GM19395 (cell line): ENCODE results near the gene SEC24D.

Experiments
- ATAC-seq: cut with Tn5 transposase; IDR thresholded peaks from one replicate; pipeline ENCODE4 v1.9.1; 2021; ENCODE audit warnings: mild to moderate bottlenecking, moderate library complexity; ENCODE audit not compliant: unreplicated experiment

Gene SEC24D

DNA sequence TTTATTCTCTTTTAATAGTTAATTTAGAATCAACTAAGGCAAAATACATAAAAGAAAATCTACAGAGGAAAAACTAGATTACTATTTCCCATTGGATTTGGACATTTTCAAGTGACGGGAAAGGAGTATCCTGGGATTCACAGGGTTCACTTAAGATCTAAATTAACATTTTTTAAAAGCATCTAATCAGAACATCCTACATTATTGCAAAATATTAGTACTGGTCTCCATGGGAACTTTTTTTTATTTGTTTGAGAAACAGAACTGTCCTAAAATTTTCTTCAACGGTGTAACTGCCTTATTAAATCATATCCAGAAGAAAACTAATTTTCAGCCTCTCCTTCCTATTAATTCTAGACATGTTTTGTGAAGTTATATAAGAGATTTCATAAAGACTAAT, 81.0 kb downstream of the SEC24D start:
- ATAC-seq = no peak

DNA sequence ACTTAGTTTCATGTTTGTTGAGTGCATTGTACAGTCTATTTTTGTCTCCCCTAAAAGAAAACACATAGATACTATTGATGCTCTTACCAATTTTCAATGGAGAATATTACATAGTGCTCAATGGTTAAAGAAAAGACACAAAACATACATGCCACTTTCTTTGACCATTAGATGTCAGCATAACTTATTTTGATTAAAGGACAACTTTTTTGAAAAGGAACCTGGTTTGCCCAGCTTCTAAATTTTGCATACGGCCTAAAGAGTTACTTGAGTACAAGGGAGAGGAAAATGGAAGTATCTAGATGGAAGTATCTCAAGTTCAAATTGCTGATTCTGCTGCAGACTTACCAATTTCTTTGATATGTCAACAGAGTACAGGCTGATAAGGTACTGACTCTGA, 82.2 kb downstream of the SEC24D start:
- ATAC-seq = no peak

DNA sequence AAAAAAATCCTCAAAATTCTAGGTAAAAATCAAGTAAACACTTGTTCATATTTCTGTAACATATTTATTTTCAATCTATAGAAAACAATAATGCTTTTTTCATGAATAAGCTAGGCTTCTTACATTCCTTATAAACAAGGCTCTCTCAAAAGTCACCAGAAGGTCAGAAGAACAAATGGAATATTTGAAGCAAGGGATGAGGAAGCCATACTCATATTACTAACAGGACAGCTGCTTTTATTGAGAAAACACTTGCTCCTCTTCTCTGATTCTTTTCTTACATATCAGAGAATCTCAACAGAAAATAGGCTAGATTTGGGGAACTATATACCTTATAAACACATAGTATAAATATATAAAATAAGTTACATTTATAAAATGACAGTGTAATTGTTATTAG, 82.8 kb downstream of the SEC24D start:
- ATAC-seq = no peak

DNA sequence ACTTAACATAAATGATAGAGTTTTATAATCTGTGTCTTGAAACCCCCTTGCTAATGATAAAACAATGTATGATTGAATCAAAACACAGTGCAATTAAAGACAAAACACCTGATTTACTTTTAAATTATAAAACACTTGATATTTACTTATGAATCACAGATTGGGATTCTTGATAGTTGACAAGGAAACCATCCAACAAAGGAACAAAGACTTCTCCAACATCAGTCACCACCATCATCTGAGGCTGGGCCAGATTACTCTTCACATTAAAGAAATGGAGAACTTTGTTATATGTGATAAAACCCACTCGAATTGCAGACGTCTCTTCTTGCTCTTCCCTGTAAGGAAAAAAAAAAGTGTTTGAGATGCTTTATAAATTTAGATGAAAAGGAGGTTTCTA, 83.4 kb downstream of the SEC24D start:
- no peak for ATAC-seq

DNA sequence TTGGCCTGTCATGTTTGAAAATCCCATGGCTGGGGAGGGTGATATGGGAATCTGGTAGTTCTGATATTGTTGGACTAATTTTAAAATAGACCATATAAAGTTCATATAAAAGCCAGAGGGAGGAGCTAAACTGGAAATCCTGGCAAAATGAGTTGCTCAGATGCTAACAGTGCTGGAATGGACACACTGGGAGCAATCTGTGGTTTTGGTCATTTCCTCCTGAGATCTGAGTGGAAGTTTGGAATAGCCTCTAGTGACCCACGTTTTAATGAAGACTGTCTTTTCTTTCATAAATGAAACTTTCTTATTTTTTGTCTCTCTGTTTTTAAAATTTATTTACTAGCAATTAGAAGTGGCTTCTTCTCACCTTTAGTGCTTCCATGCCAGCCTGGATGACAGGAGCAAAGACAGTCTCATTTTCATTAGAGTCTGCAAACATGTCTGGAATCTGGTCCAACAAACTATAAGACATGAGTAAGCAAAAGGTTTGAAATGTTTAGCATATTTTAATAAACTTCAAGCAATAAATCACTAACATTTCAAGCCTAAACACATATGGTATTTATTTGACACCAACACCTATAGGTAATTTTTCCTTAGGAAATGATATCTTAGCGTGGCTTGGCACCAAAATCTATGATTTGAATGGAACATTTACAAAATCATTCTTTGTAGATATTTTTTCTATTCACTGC, 84.2 kb downstream of the SEC24D start:
- ATAC-seq = no peak

DNA sequence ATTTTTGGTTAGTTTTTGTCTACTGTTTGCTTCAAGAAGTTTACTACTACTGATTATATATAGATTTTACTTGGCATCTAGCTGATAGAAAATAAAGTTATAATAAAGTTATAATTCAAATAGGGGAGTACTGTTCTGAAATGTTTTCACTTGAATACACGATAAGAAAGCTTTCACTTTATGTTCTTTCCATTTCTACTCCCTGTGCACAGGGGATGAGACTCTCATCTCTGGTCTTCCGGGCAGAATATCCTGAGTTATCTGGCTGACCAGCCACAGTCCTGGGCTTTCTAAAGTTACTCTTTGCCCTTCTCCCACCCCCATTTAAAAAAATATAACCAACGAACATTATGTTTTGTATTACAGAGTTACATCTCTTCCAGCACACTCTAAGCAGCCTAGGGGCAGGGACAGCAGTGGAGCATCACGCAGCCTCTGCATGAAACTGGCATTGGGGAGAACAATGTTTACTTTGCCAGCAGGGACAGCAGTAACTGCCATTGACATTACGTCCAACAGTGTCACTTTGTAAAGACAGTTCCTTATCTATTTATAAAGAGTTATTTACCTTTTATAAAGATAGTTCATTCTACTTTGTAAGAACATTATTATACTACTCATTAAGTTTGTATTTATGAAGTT, 86.5 kb downstream of the SEC24D start:
- no peak for ATAC-seq

DNA sequence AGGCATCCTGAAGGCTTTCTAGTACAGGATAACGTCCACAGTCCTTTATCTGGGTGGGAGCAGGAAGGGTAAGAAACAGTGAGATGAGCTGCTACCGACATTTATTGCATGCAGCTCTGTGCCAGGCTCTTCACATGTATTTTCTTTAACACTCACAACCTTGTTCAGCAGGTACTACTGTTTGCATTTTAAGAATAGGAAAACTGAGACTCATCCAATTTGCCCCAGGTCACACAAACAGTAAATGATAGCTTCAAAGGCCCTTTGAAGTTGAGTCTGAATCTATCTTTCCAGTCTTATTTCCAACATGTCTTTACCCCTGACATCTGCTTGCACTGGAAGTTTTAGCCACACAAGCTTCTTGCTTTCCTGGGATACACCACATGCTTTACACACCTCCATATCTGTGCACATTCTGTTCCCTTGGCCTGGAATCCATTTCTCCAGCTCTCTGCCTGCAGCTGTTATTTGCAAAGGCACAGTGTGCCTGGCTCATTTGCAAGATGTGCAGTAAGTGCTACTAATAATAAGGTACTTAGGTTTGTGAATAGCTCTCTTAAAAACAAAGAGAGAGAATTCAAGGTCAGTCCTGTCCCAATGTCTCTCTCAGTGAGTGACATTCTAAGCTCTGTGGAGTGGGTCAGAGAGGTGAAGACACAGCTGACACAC, 89.5 kb downstream of the SEC24D start:
- ATAC-seq = no peak

DNA sequence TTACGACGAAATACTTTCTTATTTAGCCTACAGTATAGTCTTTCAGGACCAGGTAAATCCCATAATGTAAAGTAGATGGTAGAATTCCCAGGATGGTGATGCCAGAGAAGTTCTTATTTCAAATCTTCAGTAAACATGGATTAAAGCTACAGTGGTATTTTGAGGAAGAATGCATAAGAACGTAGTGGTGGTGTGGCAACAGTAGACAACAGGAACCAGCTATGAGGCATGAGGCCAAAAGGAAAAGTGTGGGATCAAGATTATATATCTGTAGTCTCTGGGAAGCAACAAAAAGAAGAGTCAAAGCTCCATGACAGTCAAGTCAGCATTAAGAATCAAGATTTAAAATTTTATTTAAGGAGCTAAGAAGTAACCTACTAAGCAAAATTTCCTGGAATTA, 90.6 kb downstream of the SEC24D start:
- no peak for ATAC-seq

DNA sequence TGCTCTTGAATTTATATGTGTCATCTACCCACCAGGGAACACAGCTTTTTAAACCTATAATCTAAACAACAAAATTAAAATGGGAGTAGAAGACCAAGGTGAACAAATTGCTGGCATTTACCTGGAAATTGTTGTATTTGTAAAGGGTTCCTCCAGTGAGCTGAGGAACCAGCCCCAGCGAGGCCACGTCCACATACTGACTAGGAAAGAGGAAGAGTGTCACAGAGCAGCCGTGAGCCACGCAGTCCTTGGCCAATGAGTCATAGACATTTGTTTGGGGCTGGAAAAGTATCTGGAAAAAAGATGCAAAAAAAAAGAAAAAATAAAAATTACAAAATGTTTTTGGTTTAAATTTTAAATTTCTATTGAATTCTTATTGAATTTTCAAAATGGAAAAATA, 92.1 kb downstream of the SEC24D start:
- ATAC-seq = no peak

DNA sequence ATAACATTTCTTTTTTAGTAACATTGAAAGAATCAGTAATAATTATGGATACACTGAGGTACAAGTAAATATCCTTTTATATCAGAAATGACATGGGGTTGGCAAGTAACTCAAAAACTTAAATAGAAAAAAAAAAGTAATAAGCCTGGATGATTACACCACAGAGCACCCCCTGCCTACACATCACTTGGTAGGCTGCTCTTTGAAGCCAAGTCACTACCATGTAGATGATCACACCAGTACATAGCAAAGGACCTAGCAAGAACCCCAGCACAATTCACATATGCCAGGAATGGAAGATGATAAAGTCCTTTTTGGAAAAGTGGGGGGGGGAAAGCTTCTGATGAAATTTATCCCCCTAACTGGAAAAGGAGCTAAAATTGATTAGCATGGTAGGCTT, 93.9 kb downstream of the SEC24D start:
- no peak for ATAC-seq

DNA sequence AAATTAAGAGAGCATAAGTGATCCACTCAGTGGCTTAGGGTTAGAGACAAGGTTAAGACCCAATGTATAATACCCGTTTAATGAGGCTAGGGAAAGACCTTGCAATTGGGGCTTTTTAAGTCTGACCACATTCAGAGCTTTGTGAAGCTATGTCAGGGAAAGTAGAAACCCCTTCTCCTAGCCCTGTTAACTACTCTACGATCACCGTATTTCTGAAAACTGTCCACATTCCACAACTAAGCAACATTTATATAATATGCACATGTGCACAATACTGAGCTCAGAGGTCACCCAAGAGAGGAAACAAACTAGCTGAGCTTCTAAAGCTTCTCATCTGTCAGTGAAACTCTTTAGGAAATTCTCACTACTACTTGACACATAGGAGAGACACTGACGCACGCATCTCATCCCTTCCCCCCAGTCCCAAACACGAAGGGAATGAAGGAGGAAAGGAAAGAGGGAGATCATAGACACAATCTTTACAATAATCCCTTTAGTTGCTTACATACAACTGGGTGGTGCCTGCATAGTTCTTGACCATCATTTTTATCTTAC, 94.5 kb downstream of the SEC24D start:
- no peak for ATAC-seq

DNA sequence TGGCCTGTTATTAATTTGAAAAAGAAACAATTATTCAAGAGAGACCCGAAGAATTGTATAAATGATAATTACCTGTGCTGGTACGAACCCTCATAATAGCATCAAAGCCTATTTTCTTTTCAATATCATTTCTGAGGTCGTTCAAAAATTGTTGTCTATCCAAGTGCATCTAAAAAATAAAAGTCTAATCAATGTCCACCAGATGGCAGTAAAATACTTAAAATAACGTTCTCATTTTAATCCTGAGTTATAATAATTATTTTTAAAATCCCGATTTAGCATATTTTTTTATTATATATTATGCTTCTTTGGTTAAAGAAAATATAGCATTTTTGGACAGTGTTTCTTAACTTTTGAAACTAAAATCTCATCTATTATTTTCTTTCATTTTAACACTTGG, 95.1 kb downstream of the SEC24D start:
- ATAC-seq = no peak

DNA sequence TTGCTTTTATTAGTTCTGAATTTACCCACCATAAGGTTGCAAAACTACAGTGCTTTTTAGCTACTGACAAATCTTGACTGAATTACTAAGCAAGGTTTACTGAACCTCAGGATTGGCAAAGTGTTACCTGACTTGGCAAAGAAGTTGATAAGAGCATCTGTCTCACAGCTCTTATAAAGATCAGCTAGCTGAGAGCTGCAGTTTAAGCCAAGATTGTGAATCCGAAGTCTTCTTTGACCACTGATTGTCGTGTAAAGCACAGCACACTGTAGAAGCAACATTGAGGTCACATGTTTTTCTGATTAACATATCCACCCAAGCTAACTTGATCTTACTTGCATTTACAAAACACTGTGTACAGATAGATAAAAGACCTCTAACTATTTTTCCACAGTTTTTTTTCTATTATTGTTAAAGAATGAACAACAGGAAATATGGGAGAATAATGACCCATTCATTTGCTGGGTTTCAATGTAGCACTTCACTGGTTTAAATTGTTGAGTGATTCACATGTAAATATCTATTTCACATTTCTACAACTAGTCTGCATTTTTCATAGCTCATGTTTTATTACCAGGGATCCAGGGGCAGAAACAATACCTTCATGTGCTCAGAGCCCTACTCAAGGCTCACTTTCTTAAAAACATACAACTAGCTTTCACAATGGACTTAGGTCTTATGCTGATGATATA, 96.8 kb downstream of the SEC24D start:
- no peak for ATAC-seq

DNA sequence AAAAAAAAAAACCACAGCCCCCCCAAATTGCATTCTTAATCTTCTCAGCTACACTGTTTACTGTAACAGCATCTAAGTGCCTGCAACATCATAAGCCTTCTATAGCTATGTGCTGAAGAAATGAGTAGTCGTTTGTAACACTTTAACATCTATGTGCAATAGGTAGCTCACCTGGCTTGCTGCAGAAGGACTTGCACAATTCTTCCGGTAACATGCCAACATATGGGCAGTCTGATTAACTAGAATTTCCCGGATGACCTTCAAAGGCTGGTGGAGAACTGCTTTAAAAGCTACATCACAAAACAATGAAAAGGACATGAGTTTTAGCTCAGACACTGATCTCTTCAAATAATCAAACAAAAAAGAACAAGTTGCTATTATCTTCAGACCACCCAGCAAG, 97.8 kb downstream of the SEC24D start:
- no peak for ATAC-seq

DNA sequence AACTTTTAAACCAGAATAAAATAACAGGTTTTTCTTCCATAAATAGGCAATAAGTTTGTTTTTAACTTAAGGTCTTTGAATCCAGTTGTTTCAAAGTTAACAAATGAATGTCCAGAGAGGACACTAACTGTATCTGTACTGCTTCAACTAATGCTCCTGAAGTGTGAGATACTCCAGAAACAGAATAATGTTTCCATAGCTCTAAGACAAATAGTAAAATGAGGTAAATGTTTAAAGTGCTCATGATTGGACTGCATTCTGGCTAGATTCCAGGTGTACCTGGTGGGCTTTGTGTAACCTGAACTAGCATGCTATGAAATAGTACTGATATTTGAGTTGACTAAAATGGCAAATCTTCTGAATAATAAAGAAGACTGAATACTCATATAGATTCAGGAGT, 99.0 kb downstream of the SEC24D start:
- ATAC-seq = no peak

DNA sequence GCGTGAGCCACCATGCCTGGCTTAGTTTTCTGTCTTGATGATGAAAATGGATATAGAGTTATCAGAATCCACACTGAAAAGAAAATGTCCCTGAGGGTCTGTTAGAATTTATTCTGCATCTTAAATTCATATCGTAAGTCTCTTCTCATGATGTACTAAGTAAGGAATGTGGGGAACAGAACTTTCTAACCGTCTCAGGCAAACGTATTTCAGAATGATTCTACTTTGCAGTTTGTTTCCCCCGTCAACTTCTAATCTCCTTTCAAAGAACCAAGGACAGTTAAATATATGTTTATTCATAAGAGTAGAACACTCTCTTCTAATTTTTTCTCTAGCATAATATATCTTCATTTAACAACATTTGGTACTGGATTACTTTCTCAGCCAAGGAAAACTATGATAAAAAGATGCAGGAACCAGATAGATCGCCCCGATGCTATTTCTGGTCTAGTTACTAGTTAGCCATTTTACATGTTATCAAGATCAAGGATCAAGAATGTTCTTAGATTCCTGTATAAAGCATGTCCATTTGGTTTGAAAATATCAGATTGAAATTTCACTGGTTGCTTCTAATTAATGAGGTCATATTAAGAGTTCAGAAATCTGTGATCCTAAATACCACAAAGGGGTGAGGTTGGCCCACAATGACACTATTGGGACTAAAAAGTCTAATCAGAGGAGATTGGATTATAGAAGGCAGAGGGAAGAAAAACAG, 101.3 kb downstream of the SEC24D start:
- no peak for ATAC-seq

DNA sequence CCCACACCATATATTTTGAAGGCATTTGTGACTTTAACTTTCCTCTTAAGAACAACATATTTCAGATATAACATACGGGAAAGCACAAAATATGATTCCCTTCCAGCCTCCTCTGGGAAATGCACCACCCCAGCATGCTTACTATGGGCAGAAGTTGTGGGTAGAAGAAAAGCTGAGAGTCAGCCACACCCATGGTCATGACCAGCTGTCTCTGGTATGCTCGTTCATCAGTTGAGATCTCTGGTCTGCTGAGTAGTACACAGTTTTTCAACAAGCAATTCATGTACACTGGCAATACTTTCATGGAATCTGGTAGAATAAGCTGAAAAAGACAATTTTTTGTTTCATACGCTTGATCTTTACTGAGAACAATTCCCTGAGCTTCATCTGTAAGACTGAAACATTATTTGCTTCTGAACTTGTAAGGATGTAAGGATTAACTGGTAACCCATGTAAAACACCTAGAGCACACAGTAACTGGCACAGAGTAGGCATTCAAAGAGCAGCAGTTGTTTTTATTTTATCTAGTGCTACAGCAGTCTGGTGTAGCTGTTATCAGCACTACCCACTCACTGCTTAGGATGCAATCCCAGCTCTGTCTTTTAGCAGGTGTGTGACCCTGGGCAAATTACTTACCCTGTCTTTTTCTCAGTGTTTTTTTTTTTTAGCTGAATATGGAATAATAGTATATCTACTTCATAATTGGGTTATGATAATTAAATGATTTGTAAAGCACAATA, 103.2 kb downstream of the SEC24D start:
- no peak for ATAC-seq

DNA sequence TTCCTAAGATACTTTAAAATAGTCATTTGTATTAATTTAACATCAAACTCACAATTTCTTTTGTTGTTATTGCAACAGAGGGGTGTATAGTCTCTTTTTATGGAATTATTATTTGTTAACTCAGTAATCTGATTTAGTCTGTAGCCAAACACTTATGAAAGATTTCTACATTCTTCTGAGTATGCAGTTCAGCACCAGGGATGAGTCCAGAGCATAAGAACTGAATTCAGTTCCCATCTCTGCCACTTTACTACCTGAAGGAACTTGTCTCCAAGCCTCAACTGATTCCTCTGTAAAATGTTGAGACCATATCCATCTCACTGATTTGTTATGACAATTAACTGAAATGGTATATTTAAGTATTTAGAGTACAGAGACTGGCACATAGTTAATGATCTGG, 105.2 kb downstream of the SEC24D start:
- ATAC-seq = no peak

DNA sequence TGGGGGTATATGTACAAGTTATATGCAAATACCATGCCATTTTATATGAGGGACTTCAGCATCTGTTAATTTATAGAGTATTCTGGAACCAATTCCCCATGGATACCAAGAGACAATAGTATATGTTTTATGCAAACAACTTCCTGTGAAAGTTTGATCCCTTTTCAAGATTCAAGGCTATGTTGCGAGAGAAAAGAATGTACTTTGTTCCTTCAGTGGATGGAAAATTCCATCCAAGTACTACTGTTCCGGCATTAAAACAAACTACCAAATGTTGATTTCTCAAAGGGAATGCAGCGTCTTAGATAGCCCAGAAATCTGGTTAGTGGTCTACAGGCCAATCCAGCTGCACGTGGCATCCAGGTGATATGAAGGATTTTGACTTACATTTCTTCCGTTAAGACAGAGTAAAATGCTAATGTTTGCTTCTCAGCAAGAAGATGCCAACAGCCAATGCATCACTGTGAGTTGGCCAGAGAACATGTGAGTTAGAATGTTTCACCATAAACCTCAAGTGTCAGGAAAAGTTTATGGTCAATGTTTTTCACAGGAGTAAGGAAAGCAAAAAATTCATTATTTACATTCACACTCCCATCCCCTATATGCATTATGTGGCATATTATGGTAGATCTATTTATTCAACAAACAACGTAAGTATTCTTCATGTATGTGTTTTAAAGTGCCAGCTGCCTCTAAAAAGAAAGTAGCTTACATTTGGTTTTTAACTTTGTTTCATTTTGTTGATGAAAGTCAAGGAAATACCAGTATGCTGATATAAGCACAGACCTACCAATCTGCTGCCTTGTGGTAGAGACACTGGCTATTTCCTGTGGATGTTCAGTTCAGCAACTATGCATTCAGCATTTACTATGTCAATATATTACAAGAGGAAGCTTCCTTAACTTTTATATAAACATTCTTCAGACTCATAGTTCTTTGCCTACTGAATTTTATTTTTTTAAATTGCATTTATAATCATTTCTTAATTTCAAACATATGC, 106.3 kb downstream of the SEC24D start:
- ATAC-seq = no peak
